Dedifferentiated amniotic fluid mesenchymal stem cell (primary cell): ENCODE results near the gene FAM163A.
"Not testable (repeated sequence)": the region's sequence is repeated elsewhere in the genome, so short reads cannot be mapped to it uniquely, and the experiment has no call there.

Experiments
- DNase-seq: peaks from one replicate; pipeline ENCODE4 v3.0.0-alpha.2; 2016; ENCODE audit errors: extremely low spot score

Gene FAM163A

GRCh38 chr1:179815641-179816040, 72.5 kb downstream of the FAM163A start:
- DNase-seq: no peak

GRCh38 chr1:179816196-179816960, 73.3 kb downstream of the FAM163A start:
- DNase-seq: no peak

- no peak for DNase-seq
These were observed 74.0 kb downstream of the FAM163A start for GRCh38 chr1:179817056-179817455.

- DNase-seq: peak; percentile 18
These were observed 74.7 kb downstream of the FAM163A start for GRCh38 chr1:179817789-179818188.

- no peak for DNase-seq
These were observed 75.2 kb downstream of the FAM163A start for GRCh38 chr1:179818260-179818659.

- DNase-seq: no peak
These were observed 75.7 kb downstream of the FAM163A start for GRCh38 chr1:179818743-179819173.

GRCh38 chr1:179820226-179820970, 77.3 kb downstream of the FAM163A start:
- no peak for DNase-seq

- DNase-seq: no peak
These were observed 78.4 kb downstream of the FAM163A start for GRCh38 chr1:179821524-179821923.

- DNase-seq: no peak
These were observed 79.0 kb downstream of the FAM163A start for GRCh38 chr1:179822065-179822464.

GRCh38 chr1:179823693-179824092, 80.6 kb downstream of the FAM163A start:
- no peak for DNase-seq

- DNase-seq: no peak
These were observed 81.2 kb downstream of the FAM163A start for GRCh38 chr1:179824265-179824664.

GRCh38 chr1:179825206-179825605, 82.1 kb downstream of the FAM163A start:
- no peak for DNase-seq

GRCh38 chr1:179825798-179826460, 82.8 kb downstream of the FAM163A start:
- DNase-seq: no peak

- DNase-seq: no peak
These were observed 83.7 kb downstream of the FAM163A start for GRCh38 chr1:179826626-179827280.

- DNase-seq: no peak
These were observed 85.5 kb downstream of the FAM163A start for GRCh38 chr1:179828554-179829110.

GRCh38 chr1:179831225-179831624, 88.1 kb downstream of the FAM163A start:
- no peak for DNase-seq

GRCh38 chr1:179831852-179832699, 89.0 kb downstream of the FAM163A start:
- no peak for DNase-seq

- not testable (repeated sequence) for DNase-seq
These were observed 93.8 kb downstream of the FAM163A start for GRCh38 chr1:179836686-179837445.

GRCh38 chr1:179840107-179840506, 97.0 kb downstream of the FAM163A start:
- DNase-seq: no peak

- DNase-seq: no peak
These were observed 105.1 kb downstream of the FAM163A start for GRCh38 chr1:179848233-179848632.
